ENCODE measurements around the gene CCBE1. TPM values are rescaled to one million over a fixed set of nuclear protein-coding genes. Genes with fewer than 3 reads are reported as not detected.
"Not testable (repeated sequence)": the region's sequence is repeated elsewhere in the genome, so short reads cannot be mapped to it uniquely, and the experiment has no call there.

CCBE1 gene
- total RNA-seq, 1 donor from 2014 or later = 0.40 TPM

- no peak for ATAC-seq
Observed at GRCh38 chr18:59528866-59529265, 168.4 kb downstream of the CCBE1 start.

DNA sequence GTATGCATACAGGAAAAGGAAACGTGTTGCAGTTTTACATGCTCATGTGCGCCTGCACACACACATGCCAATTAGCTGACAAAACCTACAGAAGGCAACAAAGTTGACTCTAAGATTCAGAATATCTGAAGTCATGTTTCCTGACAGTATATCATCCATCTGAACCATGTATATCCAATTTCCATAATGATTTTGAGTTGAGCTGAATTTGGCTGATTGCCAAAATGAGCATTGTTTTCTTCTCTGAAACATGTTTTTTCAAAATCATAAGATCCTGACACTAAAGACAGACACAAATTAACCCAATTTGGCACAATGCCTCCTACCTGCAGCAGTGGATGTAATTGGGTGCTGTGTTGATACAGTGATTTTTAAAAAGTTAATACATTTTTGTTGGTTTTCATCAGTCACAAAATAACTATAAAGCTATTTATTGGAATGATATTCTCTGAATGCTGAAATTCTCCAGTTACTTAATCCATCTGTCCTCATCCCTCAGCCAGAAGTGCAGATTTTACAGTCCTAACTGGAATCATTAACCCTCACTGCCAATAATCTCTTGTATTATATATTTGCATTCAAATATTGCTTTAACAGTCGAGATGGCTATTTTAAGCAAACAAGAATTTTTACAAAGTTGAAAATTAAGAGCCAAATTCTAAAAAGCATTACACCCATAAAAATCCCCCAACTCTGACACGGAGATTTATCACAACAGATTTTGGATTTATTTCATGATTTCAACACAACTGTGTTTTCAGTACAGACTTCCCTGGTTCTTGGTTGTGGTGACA, 176.5 kb downstream of the CCBE1 start:
- no peak for ATAC-seq

GRCh38 chr18:59518705-59519104, 178.5 kb downstream of the CCBE1 start:
- ATAC-seq = no peak

- ATAC-seq = no peak
Observed at GRCh38 chr18:59517446-59518165, 179.6 kb downstream of the CCBE1 start.

GRCh38 chr18:59516356-59517155, 180.7 kb downstream of the CCBE1 start:
- ATAC-seq = no peak

DNA sequence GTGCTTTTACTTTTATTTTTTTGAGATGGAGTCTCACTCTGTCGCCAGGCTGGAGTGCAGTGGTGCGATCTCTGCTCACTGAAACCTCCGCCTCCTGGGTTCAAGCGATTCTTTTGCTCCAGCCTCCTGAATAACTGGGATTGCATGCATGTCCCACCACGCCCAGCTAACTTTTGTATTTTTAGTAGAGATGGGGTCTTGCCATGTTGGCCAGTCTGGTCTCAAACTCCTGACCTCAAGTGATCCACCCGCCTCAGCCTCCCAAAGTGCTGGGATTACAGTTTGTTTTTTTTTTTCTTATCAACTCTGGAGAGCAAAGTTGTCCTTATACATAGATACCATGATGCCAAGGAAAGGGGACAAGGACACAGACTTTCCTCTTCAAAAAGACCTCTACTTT, 181.3 kb downstream of the CCBE1 start:
- not testable (repeated sequence) for ATAC-seq

DNA sequence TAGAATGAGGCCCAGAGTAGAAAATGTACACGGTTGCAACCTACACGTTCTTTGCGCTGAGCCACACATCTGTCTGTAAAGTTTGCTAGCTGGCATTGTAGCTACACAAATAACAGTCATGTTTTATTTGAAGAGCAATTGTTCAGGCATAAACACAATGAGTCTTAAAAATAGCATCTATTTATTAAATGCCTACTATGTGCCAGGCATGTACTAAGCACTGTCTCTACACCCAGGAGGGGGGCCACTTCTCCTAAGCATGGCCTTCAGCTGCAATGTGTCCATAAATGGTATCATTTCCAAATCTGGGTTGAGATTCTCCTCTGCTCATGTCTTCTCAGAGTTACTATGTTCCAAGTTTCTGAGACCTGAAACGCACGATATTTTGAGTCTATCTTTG, 182.1 kb downstream of the CCBE1 start:
- no peak for ATAC-seq

DNA sequence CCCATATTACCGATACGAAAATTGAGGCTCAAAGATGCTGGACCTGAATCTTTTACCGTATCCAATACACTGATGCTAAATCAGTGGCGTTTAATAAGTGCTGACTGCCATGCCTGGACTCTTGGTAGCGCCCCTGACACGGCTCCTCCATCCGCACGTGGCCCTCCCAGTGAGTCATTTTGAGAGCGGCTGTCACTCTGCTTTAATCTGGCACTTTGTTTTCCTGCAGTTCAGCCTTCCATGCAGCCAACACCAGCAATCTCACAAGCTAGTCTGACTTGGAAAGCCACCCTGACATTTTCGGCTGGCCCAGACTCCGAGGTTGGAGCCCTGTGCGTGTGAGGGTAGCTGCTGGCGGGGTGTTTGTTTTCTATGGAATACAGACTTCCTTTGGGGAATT, 183.0 kb downstream of the CCBE1 start:
- ATAC-seq = no peak

DNA sequence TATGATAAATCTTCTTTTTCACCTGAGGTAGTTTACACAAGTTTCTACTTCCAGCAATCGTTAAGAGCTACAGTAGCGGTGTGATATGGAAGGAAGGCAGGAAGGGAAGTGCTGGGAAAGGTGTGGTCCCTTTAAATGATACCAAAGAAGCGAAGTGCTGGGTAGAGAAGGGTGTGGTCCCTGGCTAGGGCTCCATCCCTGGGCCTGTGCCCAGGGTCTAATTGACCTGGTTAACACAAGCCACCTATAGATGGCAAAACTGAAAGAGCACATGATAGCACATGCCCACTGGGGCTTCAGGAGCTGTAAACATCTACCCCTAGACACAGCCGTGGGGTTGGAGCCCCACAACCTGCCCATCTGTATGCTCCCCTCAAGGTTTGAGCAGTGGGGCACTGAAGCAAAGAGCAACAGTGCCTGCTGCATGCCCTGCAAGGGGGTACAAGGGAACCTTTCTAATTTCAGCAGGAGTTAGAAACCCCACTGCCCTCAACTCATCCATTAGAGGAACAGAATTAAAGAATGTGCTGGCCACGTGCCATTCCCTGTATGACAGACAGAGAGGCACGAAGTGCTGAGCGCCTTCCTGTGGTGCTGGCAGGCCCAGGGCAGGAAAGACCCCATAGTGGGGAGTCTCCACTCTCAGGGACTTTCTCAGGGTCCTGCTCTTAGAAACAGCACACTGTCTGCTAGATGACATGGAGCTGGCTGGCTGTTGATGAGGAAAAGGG, 185.0 kb downstream of the CCBE1 start:
- peak; percentile 71 for ATAC-seq

DNA sequence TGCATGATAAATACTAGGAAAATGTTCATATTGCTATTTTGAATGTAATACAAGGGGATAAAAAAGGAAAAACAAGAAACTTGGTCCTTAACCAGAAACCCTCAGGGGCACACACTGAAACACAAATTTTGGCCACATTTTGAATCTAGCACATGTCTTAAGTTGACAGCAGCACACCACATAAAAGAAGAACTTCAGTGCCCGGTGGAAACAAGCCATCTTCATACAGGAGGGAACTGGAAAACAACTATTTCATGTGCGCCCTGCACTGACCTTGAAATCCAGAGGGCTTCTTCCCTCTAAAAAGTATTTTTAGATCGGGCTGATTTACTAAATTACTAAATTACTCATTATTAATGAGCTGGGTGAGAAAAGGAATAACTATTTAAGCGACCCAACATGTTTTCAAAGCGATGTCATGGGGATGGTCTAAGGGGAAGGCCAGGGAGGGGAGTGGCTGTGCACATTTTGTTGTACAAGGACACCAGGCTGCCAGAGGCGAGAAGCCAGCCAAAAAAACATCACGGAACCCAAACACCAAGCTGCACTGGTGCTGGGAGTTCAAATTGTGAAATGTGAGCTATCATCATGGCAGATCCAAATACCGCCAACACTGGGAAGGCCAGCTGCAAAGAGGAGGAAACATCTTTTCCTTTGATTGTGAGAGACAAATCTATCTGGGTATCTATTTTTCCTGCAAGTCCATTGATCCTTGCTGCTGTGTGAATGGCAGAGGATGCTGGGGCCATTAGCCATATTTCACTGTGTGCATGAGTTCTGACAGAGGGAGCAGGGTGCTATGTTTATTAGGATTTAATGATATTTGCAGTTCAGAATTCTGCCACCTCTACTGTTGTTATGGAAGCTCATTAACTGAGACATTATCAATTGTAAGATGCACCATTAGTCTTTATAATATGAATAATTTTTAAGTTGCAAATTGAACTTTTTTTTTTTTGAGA, 187.5 kb downstream of the CCBE1 start:
- no peak for ATAC-seq

- ATAC-seq = no peak
Observed at GRCh38 chr18:59505356-59505755, 191.9 kb downstream of the CCBE1 start.

DNA sequence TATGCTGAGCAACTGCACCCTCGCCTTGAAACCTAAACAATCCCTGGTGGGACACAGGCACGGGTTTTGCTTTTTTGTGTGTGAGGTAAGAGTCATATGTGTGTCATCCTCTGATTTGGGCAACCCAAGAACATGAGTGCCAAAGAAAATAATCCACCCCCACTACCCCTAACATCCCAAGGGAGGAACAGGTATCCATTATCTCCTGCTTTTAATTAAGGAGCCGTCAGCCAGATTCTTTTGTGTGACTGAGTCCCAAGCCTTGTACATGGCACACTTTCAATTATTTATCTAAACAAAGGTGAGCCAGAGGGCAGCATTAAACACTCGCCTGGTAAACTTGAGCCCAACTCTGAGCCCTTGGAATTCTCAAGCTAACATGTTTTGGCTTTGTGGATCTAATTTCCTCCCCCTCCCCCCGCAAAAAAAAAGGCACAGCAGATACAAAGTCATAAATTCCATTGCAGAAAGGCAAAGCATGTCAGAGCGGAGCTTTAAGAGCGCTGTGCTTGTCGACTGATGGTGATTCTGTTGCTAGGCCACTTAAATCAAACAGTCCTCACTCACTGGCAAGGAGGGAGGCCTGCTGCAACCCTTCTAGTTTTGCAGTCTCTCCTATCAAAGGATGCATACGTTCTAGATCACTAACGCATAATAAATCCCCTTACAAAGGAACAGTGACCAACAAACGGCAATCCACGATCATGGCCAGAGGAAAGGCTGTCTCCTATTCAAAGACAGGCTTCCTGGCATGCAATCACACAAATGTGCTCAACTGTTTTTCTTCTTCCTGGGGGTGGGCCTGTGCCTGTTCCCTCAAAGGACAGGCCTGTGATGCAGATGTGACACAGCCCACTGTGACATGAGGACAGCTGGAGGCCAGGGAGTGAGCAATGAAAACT, 194.7 kb downstream of the CCBE1 start:
- peak; percentile 28 for ATAC-seq

GRCh38 chr18:59501920-59502273, 195.3 kb downstream of the CCBE1 start:
- ATAC-seq = no peak

DNA sequence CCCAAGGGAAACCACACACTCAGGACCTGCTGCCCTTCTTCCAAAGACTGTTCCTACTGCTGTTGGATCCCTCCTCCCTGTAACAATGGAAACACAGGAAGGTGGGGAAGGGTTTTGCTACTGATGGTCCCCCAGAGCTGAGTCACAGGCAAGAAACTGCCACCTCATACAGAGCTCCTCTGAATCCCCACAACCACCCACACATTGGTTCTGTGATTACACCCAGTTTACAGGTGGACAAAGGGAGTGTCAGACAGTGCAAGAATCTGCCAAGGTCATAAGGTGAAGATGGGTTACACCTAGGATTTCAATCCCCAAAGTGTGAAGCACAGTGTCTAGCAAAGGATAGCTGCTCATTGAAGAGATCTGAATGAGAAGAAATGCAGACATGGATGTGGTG, 196.5 kb downstream of the CCBE1 start:
- no peak for ATAC-seq

- ATAC-seq = no peak
Observed at GRCh38 chr18:59498506-59499086, 198.6 kb downstream of the CCBE1 start.

- ATAC-seq = no peak
Observed at GRCh38 chr18:59492756-59493421, 204.3 kb downstream of the CCBE1 start.

DNA sequence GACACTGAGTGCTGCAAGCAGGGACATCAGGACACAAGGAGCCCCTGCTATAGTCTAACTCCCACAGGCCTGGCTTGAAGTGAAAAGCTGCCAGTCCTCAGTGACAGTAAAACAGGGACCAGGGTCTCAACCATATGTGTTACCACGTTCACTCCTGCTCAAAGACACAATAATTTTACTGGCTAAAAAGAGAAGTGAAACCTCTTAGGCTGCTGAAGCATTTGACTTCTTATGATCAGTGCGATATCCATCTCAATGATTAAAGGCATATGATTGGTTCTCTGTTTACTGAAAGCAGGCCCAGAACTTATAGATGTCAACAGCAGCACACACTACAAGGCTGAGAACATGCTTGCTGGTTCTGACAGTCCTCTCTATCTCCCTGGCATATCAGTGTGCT, 208.3 kb downstream of the CCBE1 start:
- ATAC-seq = no peak

GRCh38 chr18:59485382-59485781, 211.8 kb downstream of the CCBE1 start:
- no peak for ATAC-seq

DNA sequence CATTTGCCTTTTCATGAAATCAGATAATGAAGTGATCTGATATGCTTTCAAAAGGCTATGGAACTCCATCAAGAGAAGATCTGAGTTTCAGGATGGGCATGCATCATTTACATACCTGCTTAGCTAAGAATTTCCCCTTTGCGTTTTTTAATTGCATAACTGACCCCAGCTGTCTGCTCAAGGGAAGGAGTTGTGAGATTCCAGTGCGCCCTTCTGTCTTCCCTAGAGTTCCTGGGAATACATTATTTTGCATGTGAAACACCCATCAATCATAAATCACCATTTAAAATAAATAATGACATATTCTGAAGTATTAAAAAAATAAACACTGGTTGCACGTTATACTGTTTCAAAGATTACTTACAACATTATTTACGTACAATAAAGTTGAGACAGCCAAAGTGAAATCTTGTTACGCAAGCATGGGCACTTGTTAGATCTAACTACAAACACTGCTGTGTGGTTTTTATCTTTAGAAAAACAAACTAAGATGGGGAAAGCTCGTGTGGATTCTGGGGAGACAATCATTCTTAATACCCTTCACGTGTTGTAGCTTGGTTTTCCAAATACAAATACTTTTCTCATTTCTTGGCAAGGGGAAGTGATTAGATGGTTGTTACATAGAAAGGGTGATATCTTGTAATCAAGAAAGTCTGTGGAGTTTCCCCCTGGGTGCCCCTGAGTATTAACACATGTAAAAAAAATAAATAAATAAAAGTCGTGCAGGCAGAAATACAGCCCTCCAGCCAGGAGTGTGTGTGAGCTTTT, 212.5 kb downstream of the CCBE1 start:
- no peak for ATAC-seq

All from esophagus mucosa (tissue), 1 donor.